ES-I3 (cell line): Measurements from ENCODE around the gene BST2.

Experiments used
- H3K36me3 ChIP-seq: 2 replicates; pipeline ENCODE4 v1.6.1; 2013; ENCODE audit warnings: mild to moderate bottlenecking, low read length, control low read depth, moderate library complexity; ENCODE audit not compliant: insufficient read depth
- H3K4me1 ChIP-seq: 2 replicates; pipeline ENCODE4 v1.6.1; 2013; ENCODE audit warnings: mild to moderate bottlenecking, control low read depth, low read length; ENCODE audit not compliant: insufficient read depth
- H3K9ac ChIP-seq: 2 replicates; pipeline ENCODE4 v1.6.1; 2013; ENCODE audit warnings: low read depth, mild to moderate bottlenecking, low read length, moderate library complexity
- H3K9me3 ChIP-seq: 2 replicates; pipeline ENCODE4 v1.6.1; 2013; ENCODE audit warnings: mild to moderate bottlenecking, low read length, moderate library complexity; ENCODE audit not compliant: control insufficient read depth, insufficient read depth

The BST2 gene

GRCh38 chr19:17357078-17357666, 48.3 kb downstream of the BST2 start:
- Histone ChIP-seq H3K36me3 (no peaks in the 10 kb centered on the region), H3K9me3 (no peaks in the 10 kb centered on the region), H3K9ac (no peak overlapping the region), H3K4me1 (no peaks in the 10 kb centered on the region; the same call in 1 of the 2 replicates)

- H3K9me3 ChIP-seq, result no peaks in the 10 kb centered on the region
- no peaks in the 10 kb centered on the region for H3K36me3 ChIP-seq
- H3K4me1 ChIP-seq, result peaks cover 3% of the 10 kb centered on the region; the same call in 1 of the 2 replicates
- H3K9ac ChIP-seq, result no peak overlapping the region
Measured at GRCh38 chr19:17353386-17353785, 52.0 kb downstream of the BST2 start.
